HG02759 (cell line): ENCODE results near the gene C1QTNF9B.
"Not testable (repeated sequence)": the region's sequence is repeated elsewhere in the genome, so short reads cannot be mapped to it uniquely, and the experiment has no call there.

Experiments used
- ATAC-seq: cut with Tn5 transposase; IDR thresholded peaks from one replicate; pipeline ENCODE4 v1.9.1; 2021; ENCODE audit warnings: mild to moderate bottlenecking, moderate library complexity; ENCODE audit not compliant: unreplicated experiment

C1QTNF9B gene

DNA sequence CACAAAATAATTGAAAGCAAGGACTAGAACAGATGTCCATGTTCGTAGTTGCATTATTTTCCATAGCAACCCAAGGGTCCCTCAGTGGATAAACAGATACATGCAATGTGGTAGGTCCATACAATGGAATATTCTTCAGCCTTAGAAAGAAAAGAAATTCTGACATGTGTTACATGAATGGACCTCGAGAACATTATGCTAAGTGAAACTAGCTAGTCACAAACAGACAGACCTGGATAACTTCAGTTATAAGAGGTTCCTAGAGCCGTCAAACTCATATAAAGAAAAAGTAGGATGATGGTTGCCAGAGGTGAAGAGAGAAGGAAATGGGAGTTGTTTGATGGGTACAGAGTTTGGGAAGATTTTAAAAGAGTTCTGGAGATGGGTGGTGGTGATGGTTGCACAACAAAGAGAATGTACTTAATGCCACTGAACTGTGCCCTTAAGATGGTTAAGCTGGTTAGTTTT is at the start of gene C1QTNF9B:
Gene C1QTNF9B, minus strand, starts transcription at position 51 of the 468 bp plus-strand sequence.
- ATAC-seq = not testable (repeated sequence)

GRCh38 chr13:23946900-23947299 is 49.6 kb upstream of the C1QTNF9B start:
- no peak for ATAC-seq

DNA sequence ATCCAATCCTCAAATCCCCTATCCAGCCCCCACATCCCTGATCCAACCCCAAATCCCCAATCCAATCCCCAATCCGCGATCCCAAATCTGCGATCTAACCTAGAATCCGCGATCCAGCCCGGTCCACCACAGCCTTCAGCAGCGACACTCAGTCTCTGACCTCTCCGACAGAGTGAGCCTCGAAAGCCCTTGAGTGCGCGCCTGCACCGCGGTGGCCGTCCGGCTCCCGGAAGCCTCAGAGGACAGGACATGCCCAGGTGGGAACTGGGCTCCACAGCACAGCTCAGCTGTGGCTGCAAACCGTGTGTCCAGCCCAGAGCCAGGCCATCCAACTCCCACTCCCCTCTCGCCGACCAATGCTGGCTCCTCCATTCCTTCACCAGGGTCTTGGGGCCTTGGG is 48.8 kb upstream of the C1QTNF9B start:
- ATAC-seq = no peak

DNA sequence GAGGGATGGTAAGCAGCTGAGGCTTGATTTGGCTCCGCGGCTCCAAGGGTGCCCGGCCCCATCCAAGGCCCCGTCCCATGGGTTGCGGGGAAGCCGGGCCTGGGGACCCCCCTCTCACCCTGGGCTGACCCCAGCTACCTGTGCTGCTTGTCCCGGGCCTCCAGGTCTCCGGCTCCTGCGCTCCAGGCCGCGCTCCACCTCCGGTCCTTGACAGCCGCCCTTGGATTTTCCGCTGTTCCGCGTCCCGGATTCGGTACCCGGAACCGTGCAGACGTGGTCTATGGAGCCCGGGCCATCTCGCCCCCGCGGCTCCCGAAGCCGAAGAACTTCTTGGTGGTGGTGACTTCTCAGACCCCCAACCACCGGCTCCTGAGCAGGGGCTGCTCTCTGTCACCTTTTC is 48.3 kb upstream of the C1QTNF9B start:
- ATAC-seq = no peak

GRCh38 chr13:23941211-23941610 is 43.9 kb upstream of the C1QTNF9B start:
- no peak for ATAC-seq

DNA sequence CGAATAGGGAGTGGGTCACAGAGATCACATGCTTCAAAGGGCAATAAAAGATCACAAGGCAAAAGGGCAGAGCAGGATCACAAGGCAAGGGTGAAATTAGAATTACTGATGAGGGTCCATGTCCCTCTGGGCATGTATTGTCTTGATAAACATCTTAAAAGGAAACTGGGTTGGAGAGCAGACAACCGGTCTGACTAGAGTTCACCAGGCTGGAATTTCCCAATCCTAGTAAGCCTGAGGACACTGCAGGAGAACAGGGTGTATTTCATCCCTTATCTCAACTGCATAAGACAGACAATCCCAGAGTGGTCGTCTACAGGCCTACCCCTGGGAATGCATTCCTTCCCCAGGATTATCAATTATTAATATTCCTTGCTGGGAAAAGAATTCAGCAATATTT is 42.4 kb upstream of the C1QTNF9B start:
- not testable (repeated sequence) for ATAC-seq

GRCh38 chr13:23934520-23934919 is 37.2 kb upstream of the C1QTNF9B start:
- no peak for ATAC-seq

DNA sequence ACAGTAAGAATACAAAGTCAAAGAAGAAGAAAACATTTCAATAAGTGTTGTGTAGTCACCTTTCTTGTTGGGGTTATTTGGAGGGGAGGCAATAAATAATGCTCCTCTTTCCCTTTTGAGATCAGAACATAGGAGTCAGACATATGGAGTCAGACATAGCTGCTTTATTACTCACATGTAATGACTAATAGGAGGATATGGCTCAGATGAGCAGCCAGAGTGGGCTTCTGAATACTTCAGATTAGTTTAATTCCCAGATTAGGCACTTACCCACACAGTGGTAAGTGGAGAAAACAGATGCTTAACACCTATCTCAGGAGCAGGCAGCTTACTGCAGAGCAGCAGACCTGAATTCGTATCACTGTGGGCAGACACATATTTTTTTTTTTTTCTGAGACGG is 31.7 kb upstream of the C1QTNF9B start:
- ATAC-seq = no peak

GRCh38 chr13:23923031-23923430 is 25.7 kb upstream of the C1QTNF9B start:
- no peak for ATAC-seq

- no peak for ATAC-seq
These were observed 25.0 kb upstream of the C1QTNF9B start for GRCh38 chr13:23922005-23922932.

DNA sequence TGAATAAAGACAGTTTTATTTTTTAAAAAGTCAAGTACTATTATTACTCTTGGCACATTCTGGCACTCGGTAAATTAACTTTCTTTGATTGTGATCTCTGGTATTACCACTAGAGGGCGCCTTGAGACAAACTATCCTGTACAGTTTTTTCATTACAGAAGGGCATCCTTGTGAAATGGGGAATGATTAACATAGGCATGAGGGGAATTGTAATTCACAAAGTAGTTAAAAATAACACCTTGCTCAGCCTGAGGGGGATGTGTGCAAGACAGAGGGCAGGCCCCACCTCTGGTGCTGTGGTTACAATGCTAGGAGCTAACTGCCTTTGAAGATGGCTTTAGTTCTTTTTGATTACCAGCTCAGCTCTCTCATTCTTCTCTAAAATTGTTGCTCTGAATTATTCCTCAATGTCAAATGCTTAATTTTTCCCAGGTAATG is 24.2 kb upstream of the C1QTNF9B start:
- no peak for ATAC-seq

DNA sequence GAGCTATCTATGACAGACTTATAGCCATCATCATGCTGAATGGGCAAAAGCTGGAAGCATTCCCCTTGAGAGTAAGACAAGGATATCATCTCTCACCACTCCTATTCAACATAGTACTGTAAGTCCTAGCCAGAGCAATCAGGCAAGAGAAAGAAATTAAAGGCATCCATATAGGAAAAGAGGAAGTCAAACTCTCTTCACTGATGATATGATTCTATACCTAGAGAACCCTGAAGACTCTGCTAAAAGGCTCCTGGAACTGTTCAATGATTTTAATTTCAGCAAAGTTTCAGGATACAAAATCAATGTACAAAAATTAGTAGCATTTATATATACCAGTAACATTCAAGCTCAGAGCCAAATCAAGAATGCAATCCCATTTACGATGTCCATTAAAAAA is 21.7 kb upstream of the C1QTNF9B start:
- no peak for ATAC-seq

DNA sequence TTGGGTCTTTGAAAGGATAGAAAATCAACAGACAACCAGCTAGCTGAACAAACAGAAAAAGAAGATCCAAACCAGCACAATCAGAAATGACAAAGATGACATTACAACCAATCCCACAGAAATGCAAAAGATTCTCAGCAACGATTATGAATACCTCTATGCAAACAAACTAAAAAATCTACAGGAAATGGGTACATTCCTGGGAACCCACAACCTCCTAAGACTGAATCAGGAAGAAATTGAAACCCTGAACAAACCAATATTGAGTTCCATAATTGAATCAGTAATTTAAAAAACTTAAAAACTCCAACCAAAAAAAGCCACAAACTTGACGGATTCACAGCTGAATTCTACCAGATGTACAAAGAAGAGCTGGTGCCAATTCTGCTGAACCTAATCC is 20.9 kb upstream of the C1QTNF9B start:
- no peak for ATAC-seq

DNA sequence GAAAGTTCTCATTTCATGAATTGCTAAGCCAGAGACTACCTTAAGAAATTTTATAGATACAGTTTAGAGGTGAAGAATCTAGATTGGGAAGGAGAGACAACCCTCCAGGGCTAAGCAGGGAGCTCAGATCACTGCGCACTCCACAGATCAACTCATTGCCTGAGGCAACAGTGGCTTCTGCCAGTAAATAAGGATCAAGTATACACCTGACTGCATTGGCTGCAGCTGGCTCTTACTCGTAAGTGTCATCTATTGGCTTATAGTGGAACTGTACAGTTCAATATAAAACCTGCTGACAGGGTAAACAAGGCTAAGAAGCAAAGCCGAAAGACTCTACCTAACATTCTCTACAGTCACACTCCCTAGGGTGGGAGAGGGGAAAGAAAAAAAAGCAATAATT is 18.0 kb upstream of the C1QTNF9B start:
- ATAC-seq = no peak

DNA sequence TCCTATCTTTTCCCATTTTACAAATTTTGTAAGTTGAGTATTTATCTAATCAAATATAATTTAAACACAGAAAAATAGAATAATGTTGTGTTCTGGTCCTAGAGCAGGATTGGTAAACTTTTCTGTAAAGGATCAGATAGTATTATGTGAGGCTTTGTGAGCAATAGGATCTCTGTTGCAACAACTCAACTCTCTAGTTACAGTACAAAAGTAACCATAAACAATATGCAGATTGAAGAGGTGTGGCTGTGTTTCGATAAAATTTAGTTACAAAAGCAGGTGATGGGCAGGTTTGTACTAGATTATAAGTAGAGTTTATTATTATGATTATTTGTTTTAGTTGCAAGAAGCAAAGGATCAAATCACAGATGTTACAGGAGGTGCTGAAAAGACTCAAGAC is 15.2 kb upstream of the C1QTNF9B start:
- no peak for ATAC-seq

- ATAC-seq = no peak
These were observed 12.3 kb upstream of the C1QTNF9B start for GRCh38 chr13:23909606-23910005.

DNA sequence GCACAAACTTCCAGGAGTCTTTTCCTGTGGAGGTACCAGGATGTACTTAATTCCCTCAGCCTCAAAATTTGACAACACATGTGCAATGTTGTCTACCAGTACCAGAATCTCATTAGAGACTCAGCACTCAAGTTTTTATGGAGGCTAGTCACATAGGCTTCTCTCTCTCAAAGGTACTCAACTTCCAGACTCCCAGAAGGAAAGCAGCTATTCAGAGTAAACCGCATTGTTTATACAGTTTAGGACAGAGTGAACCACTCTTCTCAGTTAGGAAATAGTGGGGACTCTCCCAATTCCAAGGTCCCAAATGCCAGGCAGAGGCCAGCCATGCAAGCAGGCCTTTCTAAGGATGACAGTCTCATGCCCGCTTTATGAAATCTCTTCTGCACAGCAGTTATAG is 8.5 kb upstream of the C1QTNF9B start:
- no peak for ATAC-seq

DNA sequence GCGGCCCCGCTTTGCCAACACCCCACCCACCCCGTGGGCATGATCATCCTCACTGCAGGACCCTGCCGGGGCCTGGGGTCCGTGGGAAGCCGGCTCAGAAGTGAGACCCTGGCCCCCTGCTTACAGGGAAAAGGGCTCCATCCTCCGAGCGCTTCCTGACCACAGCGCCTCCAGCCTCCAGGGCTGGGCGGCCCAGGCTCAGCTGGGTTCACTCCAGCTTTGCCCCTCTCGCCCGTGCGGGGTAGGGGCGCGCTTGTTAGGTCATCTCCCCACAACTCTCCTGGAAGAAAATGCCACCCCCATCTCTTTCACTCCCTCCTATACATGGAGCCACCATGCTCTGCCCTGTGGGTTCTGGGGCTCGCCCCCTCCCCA is 6.6 kb upstream of the C1QTNF9B start:
- no peak for ATAC-seq

- ATAC-seq = no peak
These were observed 5.9 kb upstream of the C1QTNF9B start for GRCh38 chr13:23902975-23903905.

DNA sequence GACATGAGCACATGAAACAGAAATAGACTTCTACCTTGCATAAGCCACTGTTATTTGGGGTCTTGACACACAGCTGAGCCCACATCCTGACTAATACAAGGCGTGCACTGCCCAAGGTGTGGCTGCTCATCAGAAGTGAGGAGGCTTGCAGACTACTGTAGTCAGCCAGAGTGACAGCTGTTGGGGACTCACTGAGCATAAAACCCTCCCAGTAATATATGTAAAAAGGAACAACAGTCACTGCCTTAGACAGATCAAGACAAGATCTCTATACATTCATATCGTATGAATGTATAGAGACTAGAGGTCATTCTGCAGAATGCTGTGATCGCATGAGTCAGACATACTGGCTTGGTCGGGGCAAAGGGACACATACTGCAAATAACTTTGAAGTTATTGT is 4.1 kb upstream of the C1QTNF9B start:
- ATAC-seq = no peak

- no peak for ATAC-seq
These were observed 2.3 kb upstream of the C1QTNF9B start for GRCh38 chr13:23899555-23899954.

GRCh38 chr13:23898101-23898500 is 799 bp upstream of the C1QTNF9B start:
- ATAC-seq = no peak
